Measurements from ENCODE around the gene PTPRN2.

DNA sequence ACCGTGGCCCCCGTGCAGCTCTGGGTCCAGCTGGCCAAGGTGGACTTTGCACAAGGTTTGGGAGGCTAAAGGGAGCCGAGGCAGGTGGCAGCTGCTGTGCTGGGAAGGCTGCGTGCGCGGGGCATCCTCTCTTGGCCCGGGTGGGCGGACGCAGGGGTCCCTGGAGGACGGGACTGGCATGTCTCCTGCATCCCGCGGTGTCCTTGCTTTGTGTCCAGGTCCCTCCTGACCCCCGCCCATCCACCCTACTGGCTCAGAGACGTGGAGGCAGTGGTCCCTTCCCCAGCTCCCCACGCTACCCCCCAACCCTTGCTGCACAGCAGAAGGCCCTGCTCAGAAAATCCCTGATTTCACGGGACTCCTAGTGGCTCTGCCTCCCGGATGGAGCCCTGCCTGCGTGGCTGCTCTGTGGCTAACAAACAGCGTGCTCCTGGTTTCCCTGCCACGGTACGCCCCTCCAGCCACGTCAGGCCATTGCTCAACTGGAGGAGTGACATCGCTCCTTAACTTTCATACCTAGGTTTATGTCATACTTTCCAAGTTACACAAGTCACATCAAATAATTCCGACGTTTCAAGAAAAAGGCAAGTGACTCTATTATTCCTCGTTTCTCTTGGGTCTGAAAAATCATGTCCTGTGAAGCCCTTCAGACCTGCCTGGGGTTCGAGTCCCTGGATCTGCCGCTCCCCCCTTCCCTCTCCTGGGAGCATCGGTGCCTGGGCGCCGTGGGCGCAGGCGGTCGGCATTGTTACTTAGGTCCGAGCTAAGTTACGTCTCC lies 829.0 kb downstream of the PTPRN2 start:
- TF ChIP-seq CTCF (IDR thresholded peaks at IDR 0.05) (no peak), POLR2A (IDR thresholded peaks at IDR 0.05) (no peak), EP300 (IDR thresholded peaks at IDR 0.05) (no peak)
